Measurements from ENCODE around the gene ZSWIM5. TPM values are rescaled to one million over a fixed set of nuclear protein-coding genes. Genes with fewer than 3 reads are reported as not detected.
"Not testable (repeated sequence)": the region's sequence is repeated elsewhere in the genome, so short reads cannot be mapped to it uniquely, and the experiment has no call there.

ZSWIM5 gene
- total RNA-seq (1 to 10 TPM; 1.2 TPM), polyA plus RNA-seq (under 1 TPM; 0.57 to 0.85 (median 0.65) TPM), total RNA-seq (1.2 to 10.5 (median 6.5) reads per million in 6 experiments)

DNA sequence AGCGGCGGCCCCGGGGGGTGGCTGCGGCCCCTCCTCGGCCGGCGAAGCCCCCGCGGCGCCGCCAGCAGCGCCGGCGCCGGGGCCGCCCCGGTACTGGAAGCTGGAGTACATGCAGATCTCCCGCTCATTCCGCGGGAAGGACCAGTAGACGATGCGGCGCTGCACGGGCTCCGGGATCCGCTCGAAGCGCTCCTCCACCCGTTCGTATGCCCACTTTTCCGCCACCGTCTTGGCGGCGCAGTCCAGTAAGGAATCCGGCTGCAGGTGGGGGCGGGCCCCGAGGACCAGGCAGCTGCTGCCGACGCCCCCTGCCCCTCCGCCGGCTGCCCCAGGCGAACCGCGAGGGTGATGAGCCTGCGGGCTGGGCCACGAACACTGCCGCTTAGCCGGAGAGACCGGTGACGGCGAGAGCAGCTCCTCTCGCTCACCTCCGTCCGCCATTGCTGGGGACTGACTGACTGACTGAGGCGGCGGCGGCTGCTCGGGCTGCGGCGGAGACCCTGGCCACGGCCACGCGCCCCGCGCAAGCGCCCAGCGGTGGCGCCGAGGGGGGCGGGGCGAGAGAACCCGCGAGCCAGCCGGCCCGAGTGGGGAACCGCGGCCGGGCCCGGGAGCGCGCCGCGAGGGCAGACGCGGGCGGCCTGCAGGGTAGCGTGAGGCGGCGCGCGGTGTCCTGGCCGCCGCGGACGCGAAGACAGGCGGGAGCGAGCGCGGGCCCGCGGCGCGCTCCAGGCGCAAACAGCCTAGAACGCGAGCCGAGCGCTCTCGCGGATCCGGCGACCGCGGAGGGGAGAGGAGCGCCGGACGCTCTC lies at the start of gene ZSWIM5:
ZSWIM5 (minus strand) TSS at position 696 of the 812 bp plus-strand sequence; CDS start at position 441, 255 bp downstream.
- POLR2A ChIA-PET = interaction anchor here (1.0 kb wide), 1 partner anchor 194 kb away, joined by 3 read pairs; the partner anchor contains the start of gene UROD
- Mint-ChIP-seq H3K36me3 (no peaks in the 10 kb centered on the region), H3K27me3 (peaks cover 0 to 25% (median 3%) of the 10 kb centered on the region in 5 donors), H3K9me3 (no peaks in the 10 kb centered on the region), H3K27ac (peak within 1 kb of the TSS; percentile 77 to 95 (median 85)), H3K4me3 (peak within 1 kb of the TSS; percentile 82 to 97 (median 93)), H3K4me1 (peaks cover 7 to 39% (median 24%) of the 10 kb centered on the region in 4 donors)
- peak; percentile 43 to 75 (median 59) for DNase-seq
- ATAC-seq = peak; percentile 83 to 86

GRCh38 chr1:45254490-45254889 lies 48.1 kb upstream of the ZSWIM5 start:
- ATAC-seq (no peak), DNase-seq (no peak)
- Mint-ChIP-seq H3K9me3 (peaks cover 10 to 30% (median 24%) of the 10 kb centered on the region in 9 donors), H3K27me3 (peaks cover 0 to 13% (median 9%) of the 10 kb centered on the region in 5 donors), H3K36me3 (peaks cover 0 to 28% (median 22%) of the 10 kb centered on the region in 3 donors), H3K27ac (no peak overlapping the region), H3K4me1 (no peaks in the 10 kb centered on the region), H3K4me3 (no peak overlapping the region)
- POLR2A ChIA-PET = no interaction called here

GRCh38 chr1:45250544-45250943 lies 44.1 kb upstream of the ZSWIM5 start:
- no peak for DNase-seq
- peaks cover 0 to 11% (median 6%) of the 10 kb centered on the region in 4 donors for H3K4me1 Mint-ChIP-seq
- POLR2A ChIA-PET = no interaction called here
- H3K27ac Mint-ChIP-seq = peak overlapping the region in 1 of 10 donors; percentile 35
- no peaks in the 10 kb centered on the region for H3K36me3 Mint-ChIP-seq
- peaks cover 0 to 13% (median 7%) of the 10 kb centered on the region in 5 donors for H3K27me3 Mint-ChIP-seq
- no peak for ATAC-seq
- H3K4me3 Mint-ChIP-seq = no peak overlapping the region
- H3K9me3 Mint-ChIP-seq = peaks cover 0 to 8% (median 2%) of the 10 kb centered on the region in 9 donors

- POLR2A ChIA-PET, H3K36me3 Mint-ChIP-seq, H3K4me3 Mint-ChIP-seq, H3K27me3 Mint-ChIP-seq, DNase-seq, H3K9me3 Mint-ChIP-seq, H3K27ac Mint-ChIP-seq, ATAC-seq: not testable (repeated sequence)
- H3K4me1 Mint-ChIP-seq = peaks cover 1 to 11% (median 6%) of the 10 kb centered on the region in 4 donors
Measured at GRCh38 chr1:45248004-45248403, 41.6 kb upstream of the ZSWIM5 start.

DNA sequence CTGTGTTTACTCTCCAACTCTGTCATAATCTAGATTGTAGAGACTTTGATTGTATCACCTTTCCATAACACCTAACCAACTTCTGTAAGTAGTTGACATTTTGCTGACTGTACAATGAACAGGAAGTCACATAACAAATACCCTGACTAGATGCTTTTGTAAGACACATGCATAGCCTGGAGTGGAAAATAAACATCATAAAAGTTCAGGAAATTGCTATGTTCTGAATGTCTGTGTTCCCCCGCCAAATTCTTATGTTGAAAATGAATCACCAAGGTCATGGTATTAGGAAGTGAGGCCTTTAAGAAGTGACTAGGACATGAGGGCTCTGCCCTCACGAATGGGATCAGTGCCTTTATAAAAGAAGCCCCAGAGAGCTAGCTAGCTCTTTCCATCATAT lies 40.4 kb upstream of the ZSWIM5 start:
- Mint-ChIP-seq H3K27ac (peak overlapping the region in 2 of 10 donors; percentile 2 to 33), H3K4me3 (no peak overlapping the region), H3K36me3 (peaks cover 0 to 11% (median 2%) of the 10 kb centered on the region in 3 donors), H3K27me3 (peaks cover 0 to 4% (median 0%) of the 10 kb centered on the region in 5 donors), H3K4me1 (peaks cover 1 to 11% (median 6%) of the 10 kb centered on the region in 4 donors), H3K9me3 (peaks cover 0 to 15% (median 7%) of the 10 kb centered on the region in 9 donors)
- DNase-seq (no peak), ATAC-seq (peak in 1 of 2 donors; percentile 17)
- POLR2A ChIA-PET = no interaction called here

DNA sequence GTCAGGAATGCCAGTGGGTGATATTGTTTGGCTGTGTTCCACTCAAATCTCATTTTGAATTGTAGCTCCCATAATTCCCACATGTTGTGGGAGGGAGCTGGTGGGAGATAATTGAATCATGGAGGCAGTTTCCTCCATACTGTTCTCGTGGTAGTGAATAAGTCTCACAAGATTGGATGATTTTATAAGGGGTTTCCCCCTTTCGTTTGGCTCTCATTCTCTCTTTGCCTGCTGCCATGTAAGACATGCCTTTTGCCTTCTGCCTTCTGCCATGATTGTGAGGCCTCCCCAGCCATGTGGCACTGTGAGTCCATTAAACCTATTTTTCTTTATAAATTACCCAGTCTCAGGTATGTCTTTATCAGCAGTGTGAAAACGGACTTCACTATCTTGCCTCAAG lies 40.0 kb upstream of the ZSWIM5 start:
- DNase-seq, H3K27me3 Mint-ChIP-seq, POLR2A ChIA-PET, H3K4me3 Mint-ChIP-seq, ATAC-seq: not testable (repeated sequence)
- Mint-ChIP-seq H3K9me3 (peaks cover 0 to 16% (median 8%) of the 10 kb centered on the region in 9 donors), H3K36me3 (peaks cover 0 to 13% (median 2%) of the 10 kb centered on the region in 3 donors), H3K4me1 (peaks cover 1 to 11% (median 6%) of the 10 kb centered on the region in 4 donors), H3K27ac (peak overlapping the region in 2 of 10 donors; percentile 2 to 33)

DNA sequence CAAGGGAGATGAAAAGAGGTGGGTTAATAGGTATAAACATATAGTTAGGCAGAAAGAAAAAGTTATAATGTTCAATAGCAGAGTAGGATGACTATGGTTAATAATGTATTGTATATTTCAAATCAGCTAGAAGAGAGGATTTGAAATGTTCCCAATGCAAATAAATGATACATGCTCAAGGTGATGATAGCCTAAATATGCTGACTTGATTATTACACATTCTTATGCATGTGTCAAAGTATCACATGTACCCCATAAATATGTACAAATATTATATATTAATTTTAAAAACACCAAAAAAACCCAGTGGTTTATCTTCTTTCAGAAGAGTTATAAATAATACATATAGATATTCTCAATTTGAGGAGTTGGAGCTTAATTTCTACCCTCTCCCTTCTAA lies 38.3 kb upstream of the ZSWIM5 start:
- Mint-ChIP-seq H3K36me3 (peaks cover 0 to 20% (median 2%) of the 10 kb centered on the region in 3 donors), H3K9me3 (peaks cover 0 to 22% (median 10%) of the 10 kb centered on the region in 9 donors), H3K4me3 (no peak overlapping the region), H3K27ac (no peak overlapping the region), H3K27me3 (peaks cover 0 to 5% (median 0%) of the 10 kb centered on the region in 5 donors), H3K4me1 (peaks cover 1 to 11% (median 6%) of the 10 kb centered on the region in 4 donors)
- POLR2A ChIA-PET = interaction anchor here (0.6 kb wide), 1 partner anchor 59 kb away, joined by 3 read pairs; no protein-coding TSS in a partner anchor
- no peak for DNase-seq
- no peak for ATAC-seq

GRCh38 chr1:45243476-45244343 lies 37.3 kb upstream of the ZSWIM5 start:
- POLR2A ChIA-PET = no interaction called here
- H3K27ac Mint-ChIP-seq = no peak overlapping the region
- H3K27me3 Mint-ChIP-seq = peaks cover 0 to 5% (median 0%) of the 10 kb centered on the region in 5 donors
- DNase-seq (no peak), ATAC-seq (no peak)
- H3K4me3 Mint-ChIP-seq = no peak overlapping the region
- H3K9me3 Mint-ChIP-seq = peaks cover 0 to 22% (median 10%) of the 10 kb centered on the region in 9 donors
- H3K36me3 Mint-ChIP-seq = peaks cover 0 to 25% (median 2%) of the 10 kb centered on the region in 3 donors
- peaks cover 1 to 11% (median 6%) of the 10 kb centered on the region in 4 donors for H3K4me1 Mint-ChIP-seq

DNA sequence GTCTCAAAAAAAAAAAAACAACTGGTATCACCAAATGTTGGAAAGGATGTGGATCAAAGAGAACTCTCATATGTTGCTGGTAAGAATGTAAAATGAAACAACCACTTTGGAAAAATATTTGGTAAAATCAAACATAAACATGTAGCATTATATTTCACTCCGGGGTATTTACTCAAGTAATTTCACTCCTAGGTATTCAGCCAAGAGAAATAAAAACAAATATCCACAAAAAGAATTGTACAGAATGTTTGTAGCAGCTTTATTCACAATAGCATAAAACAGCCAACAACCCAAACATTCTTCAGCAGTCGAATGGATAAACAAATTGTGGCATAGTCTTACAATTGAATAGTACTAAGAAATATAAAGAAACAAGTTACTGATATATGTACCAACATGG lies 32.4 kb upstream of the ZSWIM5 start:
- DNase-seq (no peak), ATAC-seq (no peak)
- H3K4me1 Mint-ChIP-seq = no peaks in the 10 kb centered on the region
- H3K4me3 Mint-ChIP-seq = no peak overlapping the region
- peaks cover 0 to 13% (median 0%) of the 10 kb centered on the region in 5 donors for H3K27me3 Mint-ChIP-seq
- peaks cover 0 to 29% (median 0%) of the 10 kb centered on the region in 3 donors for H3K36me3 Mint-ChIP-seq
- peaks cover 0 to 35% (median 12%) of the 10 kb centered on the region in 9 donors for H3K9me3 Mint-ChIP-seq
- no peak overlapping the region for H3K27ac Mint-ChIP-seq
- POLR2A ChIA-PET = interaction anchor here (0.7 kb wide), 1 partner anchor 39 kb away, joined by 4 read pairs; no protein-coding TSS in a partner anchor

GRCh38 chr1:45236136-45236535 lies 29.7 kb upstream of the ZSWIM5 start:
- H3K36me3 Mint-ChIP-seq = peaks cover 0 to 16% (median 0%) of the 10 kb centered on the region in 3 donors
- no peak overlapping the region for H3K27ac Mint-ChIP-seq
- POLR2A ChIA-PET = no interaction called here
- no peak overlapping the region for H3K4me3 Mint-ChIP-seq
- H3K4me1 Mint-ChIP-seq = no peaks in the 10 kb centered on the region
- DNase-seq (no peak), ATAC-seq (no peak)
- peaks cover 0 to 13% (median 0%) of the 10 kb centered on the region in 5 donors for H3K27me3 Mint-ChIP-seq
- peaks cover 0 to 20% (median 11%) of the 10 kb centered on the region in 9 donors for H3K9me3 Mint-ChIP-seq

GRCh38 chr1:45230537-45230936 lies 24.1 kb upstream of the ZSWIM5 start:
- no peak overlapping the region for H3K4me3 Mint-ChIP-seq

DNA sequence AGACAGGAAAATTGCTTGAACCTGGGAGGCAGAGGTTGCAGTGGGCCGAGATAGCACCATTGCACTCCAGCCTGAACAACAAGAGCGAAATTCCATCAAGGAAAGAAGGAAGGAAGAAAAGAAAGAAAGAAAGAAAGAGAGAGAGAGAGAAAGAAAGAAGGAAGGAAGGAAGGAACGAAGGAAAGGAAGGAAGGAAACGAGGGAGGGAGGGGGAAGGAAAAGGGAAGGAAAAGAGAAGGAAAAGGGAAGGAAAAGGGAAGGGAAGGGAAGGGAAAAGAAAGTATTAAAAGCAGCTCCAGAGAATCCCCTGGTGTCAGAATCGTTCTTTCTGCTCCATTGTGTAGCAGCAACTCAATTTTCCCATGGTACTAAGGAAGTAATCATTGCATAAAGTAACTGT lies 19.2 kb upstream of the ZSWIM5 start:
- H3K27me3 Mint-ChIP-seq = peaks cover 0 to 4% (median 3%) of the 10 kb centered on the region in 5 donors
- H3K4me3 Mint-ChIP-seq = no peak overlapping the region
- ATAC-seq (no peak), DNase-seq (no peak)
- H3K27ac Mint-ChIP-seq = no peak overlapping the region
- no peaks in the 10 kb centered on the region for H3K9me3 Mint-ChIP-seq
- H3K4me1 Mint-ChIP-seq = no peaks in the 10 kb centered on the region
- no peaks in the 10 kb centered on the region for H3K36me3 Mint-ChIP-seq
- POLR2A ChIA-PET = no interaction called here

More at GRCh38 chr1:45230537-45230936, 24.1 kb upstream of the ZSWIM5 start:
- Mint-ChIP-seq H3K4me1 (no peaks in the 10 kb centered on the region), H3K9me3 (peaks cover 0 to 6% (median 4%) of the 10 kb centered on the region in 9 donors), H3K27ac (no peak overlapping the region), H3K27me3 (peaks cover 0 to 1% (median 0%) of the 10 kb centered on the region in 5 donors), H3K36me3 (no peaks in the 10 kb centered on the region)
- ATAC-seq = peak; percentile 44 to 66
- DNase-seq = peak in 3 of 10 donors; percentile 10 to 32 (median 22)
- POLR2A ChIA-PET = no interaction called here

Measured in naive thymus-derived CD8-positive, alpha-beta T cell (primary cell).